Measurements from ENCODE around the gene PARD3B. TPM values are rescaled to one million over a fixed set of nuclear protein-coding genes. Genes with fewer than 3 reads are reported as not detected.

PARD3B gene
- total RNA-seq, 1 experiment from 2014 or later: 10.1 TPM

DNA sequence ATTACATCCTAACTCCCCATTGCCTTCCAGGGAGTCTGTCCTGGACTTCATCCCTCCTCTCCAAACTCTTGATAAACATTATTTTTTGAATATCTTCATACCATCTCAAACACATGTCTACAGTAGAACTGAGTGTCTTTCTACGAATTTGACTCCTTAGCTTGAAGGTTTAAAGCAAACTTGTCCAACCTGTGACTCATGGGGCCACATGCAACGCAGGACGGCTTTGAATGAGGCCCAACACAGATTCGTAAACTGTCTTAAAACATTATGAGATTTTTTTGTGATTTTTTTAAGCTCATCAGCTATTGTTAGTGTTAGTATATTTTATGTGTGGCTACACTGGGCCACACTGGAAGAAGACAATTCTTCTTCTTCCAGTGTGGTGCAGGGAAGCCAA lies 98.1 kb downstream of the PARD3B start:
- H3K9me3 Mint-ChIP-seq (ENCODE audit: low read depth, unreplicated experiment): no peaks in the 10 kb centered on the region
- no peak overlapping the region for H3K27ac Mint-ChIP-seq (ENCODE audit: unreplicated experiment)
- no peaks in the 10 kb centered on the region for H3K27me3 Mint-ChIP-seq (ENCODE audit: unreplicated experiment)
- intact Hi-C loops (cut with micrococcal nuclease; ENCODE audit: unreplicated experiment): no loop called here
- no peak overlapping the region for H3K4me3 Mint-ChIP-seq (ENCODE audit: low read depth, unreplicated experiment)
- no TSS peak for BruUV-seq (replicated peaks)
- peaks cover 9% of the 10 kb centered on the region for H3K4me1 Mint-ChIP-seq (ENCODE audit: low read depth, unreplicated experiment)
- H3K36me3 Mint-ChIP-seq (ENCODE audit: insufficient read depth, unreplicated experiment): no peaks in the 10 kb centered on the region
- TF ChIP-seq, protein P1, sequence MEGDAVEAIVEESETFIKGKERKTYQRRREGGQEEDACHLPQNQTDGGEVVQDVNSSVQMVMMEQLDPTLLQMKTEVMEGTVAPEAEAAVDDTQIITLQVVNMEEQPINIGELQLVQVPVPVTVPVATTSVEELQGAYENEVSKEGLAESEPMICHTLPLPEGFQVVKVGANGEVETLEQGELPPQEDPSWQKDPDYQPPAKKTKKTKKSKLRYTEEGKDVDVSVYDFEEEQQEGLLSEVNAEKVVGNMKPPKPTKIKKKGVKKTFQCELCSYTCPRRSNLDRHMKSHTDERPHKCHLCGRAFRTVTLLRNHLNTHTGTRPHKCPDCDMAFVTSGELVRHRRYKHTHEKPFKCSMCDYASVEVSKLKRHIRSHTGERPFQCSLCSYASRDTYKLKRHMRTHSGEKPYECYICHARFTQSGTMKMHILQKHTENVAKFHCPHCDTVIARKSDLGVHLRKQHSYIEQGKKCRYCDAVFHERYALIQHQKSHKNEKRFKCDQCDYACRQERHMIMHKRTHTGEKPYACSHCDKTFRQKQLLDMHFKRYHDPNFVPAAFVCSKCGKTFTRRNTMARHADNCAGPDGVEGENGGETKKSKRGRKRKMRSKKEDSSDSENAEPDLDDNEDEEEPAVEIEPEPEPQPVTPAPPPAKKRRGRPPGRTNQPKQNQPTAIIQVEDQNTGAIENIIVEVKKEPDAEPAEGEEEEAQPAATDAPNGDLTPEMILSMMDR (IDR thresholded peaks at IDR 0.05; ENCODE audit: unreplicated experiment): no peak
- CTCF ChIA-PET: no interaction called here
- no peak for DNase-seq

DNA sequence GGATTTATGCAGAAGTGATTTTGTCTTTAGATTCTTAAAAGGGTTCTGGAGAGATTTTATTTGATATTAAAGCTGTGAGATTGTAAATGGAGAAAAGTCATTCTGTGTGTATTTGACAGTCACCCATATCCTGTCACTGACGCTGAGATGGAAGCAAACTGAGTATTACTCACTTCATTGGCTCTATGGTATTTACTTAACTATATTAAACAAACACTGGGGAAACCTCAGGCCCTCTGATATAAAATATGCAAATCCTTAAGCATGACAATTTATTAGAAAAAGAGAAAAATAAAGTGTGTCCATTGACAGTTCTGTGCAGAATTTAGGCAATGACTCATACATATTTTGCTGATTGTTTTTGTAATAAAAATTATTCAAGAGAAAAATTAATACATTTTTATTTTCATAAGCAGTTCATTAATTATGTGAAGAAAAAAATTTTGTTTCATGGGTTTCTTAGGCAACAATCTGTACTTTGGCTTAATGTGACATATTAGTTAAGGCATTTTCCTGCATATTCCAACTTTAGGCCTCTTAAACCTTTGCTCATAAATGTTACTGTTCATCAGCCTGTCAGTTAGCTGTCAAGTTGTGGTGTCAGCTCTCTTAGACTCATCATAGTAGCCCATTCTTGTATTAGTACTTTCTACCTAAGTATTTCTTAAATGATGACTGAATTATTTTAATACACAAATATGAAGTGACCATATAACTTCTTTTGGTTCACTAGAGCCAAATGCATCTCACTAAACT lies 99.9 kb downstream of the PARD3B start:
- Mint-ChIP-seq H3K4me1 (ENCODE audit: low read depth, unreplicated experiment) (peaks cover 9% of the 10 kb centered on the region), H3K9me3 (ENCODE audit: low read depth, unreplicated experiment) (no peaks in the 10 kb centered on the region), H3K27me3 (ENCODE audit: unreplicated experiment) (no peaks in the 10 kb centered on the region), H3K27ac (ENCODE audit: unreplicated experiment) (no peak overlapping the region), H3K4me3 (ENCODE audit: low read depth, unreplicated experiment) (no peak overlapping the region), H3K36me3 (ENCODE audit: insufficient read depth, unreplicated experiment) (no peaks in the 10 kb centered on the region)
- DNase-seq: no peak
- intact Hi-C loops (cut with micrococcal nuclease; ENCODE audit: unreplicated experiment): no loop called here
- TF ChIP-seq, protein P1 (IDR thresholded peaks at IDR 0.05; ENCODE audit: unreplicated experiment): no peak
- CTCF ChIA-PET: no interaction called here
- BruUV-seq (replicated peaks): no TSS peak

DNA sequence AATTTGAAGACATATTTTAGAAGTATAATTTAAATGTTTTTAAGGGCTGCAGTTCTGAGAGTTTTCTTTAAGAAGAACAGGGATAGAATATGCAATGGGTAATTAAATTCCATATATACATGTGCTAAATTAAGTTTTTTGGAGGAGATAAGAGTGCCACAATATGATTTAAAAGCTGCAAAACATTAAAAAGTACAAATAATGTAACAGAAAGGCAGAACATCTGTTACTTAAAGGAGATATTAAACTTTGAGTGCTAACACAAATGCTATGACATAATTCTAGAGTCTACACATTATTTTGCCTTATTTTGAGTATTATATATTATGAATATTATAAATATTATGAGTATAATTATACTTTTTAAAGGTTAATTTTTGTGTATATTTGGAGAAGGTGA lies 102.4 kb downstream of the PARD3B start:
- DNase-seq: no peak
- Mint-ChIP-seq H3K27ac (ENCODE audit: unreplicated experiment) (no peak overlapping the region), H3K36me3 (ENCODE audit: insufficient read depth, unreplicated experiment) (no peaks in the 10 kb centered on the region), H3K4me1 (ENCODE audit: low read depth, unreplicated experiment) (peaks cover 9% of the 10 kb centered on the region), H3K4me3 (ENCODE audit: low read depth, unreplicated experiment) (no peak overlapping the region), H3K27me3 (ENCODE audit: unreplicated experiment) (no peaks in the 10 kb centered on the region), H3K9me3 (ENCODE audit: low read depth, unreplicated experiment) (peaks cover 12% of the 10 kb centered on the region)
- intact Hi-C loops (cut with micrococcal nuclease; ENCODE audit: unreplicated experiment): no loop called here
- CTCF ChIA-PET: no interaction called here
- TF ChIP-seq, protein P1 (IDR thresholded peaks at IDR 0.05; ENCODE audit: unreplicated experiment): no peak
- no TSS peak for BruUV-seq (replicated peaks)

DNA sequence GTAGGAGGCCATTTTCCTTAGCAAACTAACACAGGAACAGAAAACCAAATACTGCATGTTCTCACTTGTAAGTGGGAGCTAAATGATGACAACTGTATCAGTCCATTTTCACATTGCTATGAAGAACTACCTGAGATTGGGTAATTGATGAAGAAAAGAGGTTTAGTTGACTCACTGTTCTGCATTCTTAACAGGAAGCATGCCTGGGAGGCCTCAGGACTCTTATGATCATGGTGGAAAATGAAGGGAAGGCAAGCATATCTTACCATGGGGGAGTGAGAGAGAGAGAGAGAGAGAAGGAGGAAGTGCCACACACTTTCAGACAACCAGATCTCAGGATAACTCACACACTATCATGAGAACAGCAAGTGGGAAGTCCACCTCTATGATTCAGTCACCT lies 105.3 kb downstream of the PARD3B start:
- no peak overlapping the region for H3K4me3 Mint-ChIP-seq (ENCODE audit: low read depth, unreplicated experiment)
- no TSS peak for BruUV-seq (replicated peaks)
- DNase-seq: no peak
- intact Hi-C loops (cut with micrococcal nuclease; ENCODE audit: unreplicated experiment): no loop called here
- peaks cover 16% of the 10 kb centered on the region for H3K9me3 Mint-ChIP-seq (ENCODE audit: low read depth, unreplicated experiment)
- H3K27me3 Mint-ChIP-seq (ENCODE audit: unreplicated experiment): no peaks in the 10 kb centered on the region
- TF ChIP-seq, protein P1 (IDR thresholded peaks at IDR 0.05; ENCODE audit: unreplicated experiment): no peak
- CTCF ChIA-PET: no interaction called here
- H3K27ac Mint-ChIP-seq (ENCODE audit: unreplicated experiment): no peak overlapping the region
- no peaks in the 10 kb centered on the region for H3K4me1 Mint-ChIP-seq (ENCODE audit: low read depth, unreplicated experiment)
- H3K36me3 Mint-ChIP-seq (ENCODE audit: insufficient read depth, unreplicated experiment): no peaks in the 10 kb centered on the region
